Esophagus squamous epithelium (tissue), 5 donors: Measurements from ENCODE around the gene HES4. TPM values are rescaled to one million over a fixed set of nuclear protein-coding genes. Genes with fewer than 3 reads are reported as not detected.

ENCODE experiments used
- DNase-seq: peaks from one replicate; lab custom pipeline; 2025; lab: John Stamatoyannopoulos, UW
- H3K27ac ChIP-seq, 4 donors: fragments of 200-600 bp; sonication (generic); one replicate each; pipeline ENCODE4 v1.5.1; 2016 to 2019; ENCODE audit warnings: mild to moderate bottlenecking in 1 of 4
- H3K27me3 ChIP-seq, 4 donors: fragments of 200-600 bp; sonication (generic); 1 replicate in 3 of 4; 2 replicates in 1 of 4; pipeline versions ENCODE4 v1.5.1 to v1.6.0; 2017 to 2021; ENCODE audit warnings: antibody characterized with exemption in 1 of 4
- H3K36me3 ChIP-seq, 3 donors: fragments of 200-600 bp; sonication (generic); one replicate each; pipeline ENCODE4 v1.5.1; 2016 to 2019
- H3K4me1 ChIP-seq, 3 donors: fragments of 200-600 bp; sonication (generic); one replicate each; pipeline ENCODE4 v1.5.1; 2017 to 2019
- H3K4me3 ChIP-seq, 4 donors: fragments of 200-600 bp; sonication (generic); 1 replicate in 3 of 4; 2 replicates in 1 of 4; pipeline ENCODE4 v1.5.1; 2016 to 2019; ENCODE audit warnings: mild to moderate bottlenecking in 2 of 4, moderate library complexity in 1 of 4
- H3K9me3 ChIP-seq, 3 donors: fragments of 200-600 bp; sonication (generic); one replicate each; pipeline ENCODE4 v1.5.1; 2016 to 2019
- CTCF ChIP-seq, 6 experiments: fragments of 450-650 bp in 4 of 6; fragments of 200-600 bp in 2 of 6; sonication (generic) in 2 of 6; IDR thresholded peaks; one replicate each; pipeline ENCODE4 v1.5.1; 2016 to 2019; ENCODE audit warnings: antibody characterized with exemption in 6 of 6, mild to moderate bottlenecking in 4 of 6, moderate library complexity in 4 of 6
- POLR2A ChIP-seq, 4 donors: fragments of 450-650 bp; IDR thresholded peaks; one replicate each; pipeline ENCODE4 v1.6.1; 2017; ENCODE audit warnings: antibody characterized with exemption in 4 of 4, mild to moderate bottlenecking in 4 of 4, moderate library complexity in 3 of 4
- WGBS, 2 donors: methylation state at CpG; one replicate each; pipeline ENCODE4 v1.1.5; 2018; 5-methylcytosine and 5-hydroxymethylcytosine counted together
- intact Hi-C: fragments of 100-400 bp; cut with DNase I; formaldehyde crosslinking; loops from one replicate; pipeline ENCODE4 v1.15.0; 2022
- total RNA-seq, 4 donors: library from RNA; depleted of rRNA; stranded (reverse); fragments of >200 nt; gene quantifications; one replicate each; pipeline ENCODE4 v1.1.0, GENCODE V29; 2016
- donor health status: DM: yes; HTN: yes; CAD: no.

HES4 gene
- total RNA-seq, 4 donors from 2014 or later, result 15.1 to 16.2 (median 15.3) TPM

- Histone ChIP-seq H3K4me1 (peaks cover 17 to 45% (median 18%) of the 10 kb centered on the region in 3 donors), H3K27me3 (peaks cover 0 to 52% (median 0%) of the 10 kb centered on the region in 4 donors), H3K27ac (no peak overlapping the region), H3K36me3 (peaks cover 0 to 24% (median 0%) of the 10 kb centered on the region in 3 donors), H3K4me3 (peak overlapping the region in 1 of 4 donors; percentile 67), H3K9me3 (no peaks in the 10 kb centered on the region)
- DNase-seq, result no peak
- no peak for TF ChIP-seq CTCF (IDR thresholded peaks at IDR 0.05)
- TF ChIP-seq POLR2A (IDR thresholded peaks at IDR 0.05), result no peak
- WGBS, 2 donors, result 44 to 56% methylated on average over 8 to 11 of the region's 17 CpGs
- intact Hi-C loops, result loop anchor here (10.0 kb wide), 2 partner anchors 75 to 255 kb away; partner anchors contain the start of gene C1orf159
These were observed 39.4 kb upstream of the HES4 start for GRCh38 chr1:1039145-1039910.

- 75 to 78% methylated on average over 4 to 5 of the region's 6 CpGs for WGBS, 2 donors
- intact Hi-C loops, result loop anchor here (10.0 kb wide), 2 partner anchors 76 to 256 kb away; partner anchors contain the start of gene C1orf159
- Histone ChIP-seq H3K4me1 (peaks cover 19 to 51% (median 23%) of the 10 kb centered on the region in 3 donors), H3K9me3 (no peaks in the 10 kb centered on the region), H3K36me3 (peaks cover 0 to 17% (median 0%) of the 10 kb centered on the region in 3 donors), H3K4me3 (no peak overlapping the region), H3K27ac (no peak overlapping the region), H3K27me3 (peaks cover 0 to 59% (median 0%) of the 10 kb centered on the region in 4 donors)
- TF ChIP-seq POLR2A (IDR thresholded peaks at IDR 0.05) (no peak), CTCF (IDR thresholded peaks at IDR 0.05) (no peak)
- no peak for DNase-seq
These were observed 38.8 kb upstream of the HES4 start for GRCh38 chr1:1038694-1039093.

- Histone ChIP-seq H3K9me3 (no peaks in the 10 kb centered on the region), H3K36me3 (peaks cover 0 to 7% (median 0%) of the 10 kb centered on the region in 3 donors), H3K27me3 (peaks cover 0 to 69% (median 0%) of the 10 kb centered on the region in 4 donors), H3K27ac (no peak overlapping the region), H3K4me3 (no peak overlapping the region), H3K4me1 (peaks cover 22 to 61% (median 34%) of the 10 kb centered on the region in 3 donors)
- intact Hi-C loops, result loop anchor here (10.0 kb wide), 2 partner anchors 77 to 257 kb away; partner anchors contain the start of gene C1orf159
- no peak for DNase-seq
- no peak for TF ChIP-seq CTCF (IDR thresholded peaks at IDR 0.05)
- no peak for TF ChIP-seq POLR2A (IDR thresholded peaks at IDR 0.05)
- 50 to 90% methylated on average over 2 to 8 of the region's 30 CpGs for WGBS, 2 donors
These were observed 37.8 kb upstream of the HES4 start for GRCh38 chr1:1037366-1038327.

GRCh38 chr1:1035291-1035943, 35.5 kb upstream of the HES4 start:
- WGBS, 2 donors, result 80 to 85% methylated on average over 1 to 7 of the region's 19 CpGs
- Histone ChIP-seq H3K36me3 (peaks cover 0 to 5% (median 0%) of the 10 kb centered on the region in 3 donors), H3K9me3 (no peaks in the 10 kb centered on the region), H3K4me1 (peaks cover 25 to 73% (median 32%) of the 10 kb centered on the region in 3 donors), H3K27ac (no peak overlapping the region), H3K27me3 (peaks cover 0 to 84% (median 0%) of the 10 kb centered on the region in 4 donors), H3K4me3 (no peak overlapping the region)
- DNase-seq, result no peak
- intact Hi-C loops, result loop anchor here (10.0 kb wide), 2 partner anchors 79 to 259 kb away; partner anchors contain the start of gene C1orf159
- TF ChIP-seq POLR2A (IDR thresholded peaks at IDR 0.05) (no peak), CTCF (IDR thresholded peaks at IDR 0.05) (no peak)
